ENCODE measurements around the gene CCDC17.

GRCh38 chr1:45612941-45613579, 10.8 kb downstream of the CCDC17 start:
- TF ChIP-seq CTCF (IDR thresholded peaks at IDR 0.05) = no peak
- TF ChIP-seq POLR2A (IDR thresholded peaks at IDR 0.05) = no peak

Data from Peyer's patch (tissue), 4 donors.